Measurements from ENCODE around the gene TOR1AIP1. TPM values are rescaled to one million over a fixed set of nuclear protein-coding genes. Genes with fewer than 3 reads are reported as not detected.

Gene TOR1AIP1
- total RNA-seq, 4 donors from 2014 or later, result 35.7 to 53.7 (median 48.8) TPM

DNA sequence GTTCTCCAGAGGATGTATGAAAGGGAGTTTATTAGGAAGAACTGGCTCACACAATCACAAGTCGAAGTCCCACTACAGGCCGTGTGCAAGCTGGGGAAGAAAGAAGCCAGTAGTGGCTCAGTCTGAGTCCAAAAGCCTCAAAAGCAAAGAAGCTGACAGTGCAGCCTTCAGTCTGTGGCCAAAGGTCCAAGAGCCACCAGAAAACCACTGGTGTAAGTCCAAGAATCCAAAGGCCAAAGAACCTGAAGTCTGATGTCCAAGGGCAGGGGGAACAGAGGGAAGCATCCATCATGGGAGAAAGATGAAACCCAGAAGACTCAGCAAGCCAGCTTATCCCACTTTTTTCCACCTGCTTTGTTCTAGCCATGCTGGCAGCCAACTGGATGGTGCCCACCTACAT is 51.1 kb downstream of the TOR1AIP1 start:
- intact Hi-C loops (cut with DNase I; ENCODE audit: low total_unique reads), result no loop called here
- no peak for DNase-seq (ENCODE audit: low spot score in 2 of 2)
- 87 to 92% methylated on average over 2 of the region's 2 CpGs for WGBS, 2 donors
- TF ChIP-seq, protein P1, sequence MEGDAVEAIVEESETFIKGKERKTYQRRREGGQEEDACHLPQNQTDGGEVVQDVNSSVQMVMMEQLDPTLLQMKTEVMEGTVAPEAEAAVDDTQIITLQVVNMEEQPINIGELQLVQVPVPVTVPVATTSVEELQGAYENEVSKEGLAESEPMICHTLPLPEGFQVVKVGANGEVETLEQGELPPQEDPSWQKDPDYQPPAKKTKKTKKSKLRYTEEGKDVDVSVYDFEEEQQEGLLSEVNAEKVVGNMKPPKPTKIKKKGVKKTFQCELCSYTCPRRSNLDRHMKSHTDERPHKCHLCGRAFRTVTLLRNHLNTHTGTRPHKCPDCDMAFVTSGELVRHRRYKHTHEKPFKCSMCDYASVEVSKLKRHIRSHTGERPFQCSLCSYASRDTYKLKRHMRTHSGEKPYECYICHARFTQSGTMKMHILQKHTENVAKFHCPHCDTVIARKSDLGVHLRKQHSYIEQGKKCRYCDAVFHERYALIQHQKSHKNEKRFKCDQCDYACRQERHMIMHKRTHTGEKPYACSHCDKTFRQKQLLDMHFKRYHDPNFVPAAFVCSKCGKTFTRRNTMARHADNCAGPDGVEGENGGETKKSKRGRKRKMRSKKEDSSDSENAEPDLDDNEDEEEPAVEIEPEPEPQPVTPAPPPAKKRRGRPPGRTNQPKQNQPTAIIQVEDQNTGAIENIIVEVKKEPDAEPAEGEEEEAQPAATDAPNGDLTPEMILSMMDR (IDR thresholded peaks at IDR 0.05), result no peak
- TF ChIP-seq POLR2A (IDR thresholded peaks at IDR 0.05), result no peak
- H3K4me3 ChIP-seq (ENCODE audit: low read depth, poor library complexity, severe bottlenecking), result no peak overlapping the region

DNA sequence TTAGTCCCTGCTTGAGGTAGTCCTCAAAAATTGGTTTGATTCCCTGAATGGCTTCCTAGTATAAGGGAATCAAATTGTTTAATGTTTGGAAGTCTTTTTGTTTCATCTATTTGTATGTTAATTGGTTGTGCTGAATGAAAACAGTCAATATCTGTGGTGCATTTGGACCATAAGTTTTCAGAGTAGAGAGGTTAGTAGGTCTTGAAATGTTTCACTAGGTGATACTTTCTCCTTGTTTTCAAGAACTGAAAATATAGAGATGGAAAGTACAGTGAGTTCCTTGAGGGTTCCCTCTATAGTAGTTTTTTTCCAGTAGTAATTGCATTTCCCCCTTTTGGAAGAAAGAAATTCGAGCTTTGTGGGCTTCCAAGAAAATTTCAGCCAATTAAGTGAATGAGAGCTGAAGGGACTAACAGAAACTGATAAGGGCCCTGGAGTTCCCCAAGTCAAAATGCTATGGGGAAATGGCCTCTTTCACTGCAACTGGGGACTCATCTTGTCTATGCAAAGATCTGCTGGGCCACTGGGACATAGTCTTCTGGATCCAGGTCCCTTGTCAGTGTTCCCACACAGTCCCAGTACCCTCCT is 53.9 kb downstream of the TOR1AIP1 start:
- no peak overlapping the region for H3K4me3 ChIP-seq (ENCODE audit: low read depth, poor library complexity, severe bottlenecking)
- TF ChIP-seq, protein P1 (IDR thresholded peaks at IDR 0.05), result no peak
- no peak for TF ChIP-seq POLR2A (IDR thresholded peaks at IDR 0.05)
- no peak for DNase-seq (ENCODE audit: low spot score in 2 of 2)
- WGBS, 2 donors, result 38 to 56% methylated on average over 1 of the region's 1 CpG
- intact Hi-C loops (cut with DNase I; ENCODE audit: low total_unique reads), result no loop called here

DNA sequence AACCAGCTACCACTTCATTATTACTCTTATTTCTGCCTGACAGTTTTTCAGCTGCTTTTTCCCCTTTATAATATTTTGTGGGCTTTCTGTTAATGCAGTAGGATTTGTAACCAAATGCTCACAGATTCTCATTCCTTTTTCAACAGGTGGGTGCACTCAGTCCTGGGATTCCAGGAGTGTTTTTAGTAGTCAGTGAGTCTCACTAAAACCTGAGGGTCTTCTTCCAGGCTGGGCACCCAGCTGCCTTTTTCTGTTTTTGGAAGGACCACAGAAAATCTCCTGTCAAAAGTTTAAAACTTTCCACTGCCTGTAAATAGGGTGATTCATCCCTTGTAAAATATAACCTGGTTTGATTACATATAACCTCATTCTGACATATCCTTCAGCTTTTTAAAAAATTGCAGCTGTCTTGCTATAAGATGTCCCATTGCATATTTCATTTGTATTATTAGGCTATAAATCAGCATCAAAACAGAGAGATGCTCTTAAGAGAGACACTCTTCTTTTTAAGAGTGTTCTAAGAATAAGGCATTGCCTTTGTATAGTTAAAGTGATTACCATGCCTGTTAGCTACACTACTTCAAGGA is 55.7 kb downstream of the TOR1AIP1 start:
- DNase-seq (ENCODE audit: low spot score in 2 of 2), result no peak
- TF ChIP-seq, protein P1 (IDR thresholded peaks at IDR 0.05), result no peak
- TF ChIP-seq POLR2A (IDR thresholded peaks at IDR 0.05), result no peak
- intact Hi-C loops (cut with DNase I; ENCODE audit: low total_unique reads), result no loop called here
- no peak overlapping the region for H3K4me3 ChIP-seq (ENCODE audit: low read depth, poor library complexity, severe bottlenecking)

DNA sequence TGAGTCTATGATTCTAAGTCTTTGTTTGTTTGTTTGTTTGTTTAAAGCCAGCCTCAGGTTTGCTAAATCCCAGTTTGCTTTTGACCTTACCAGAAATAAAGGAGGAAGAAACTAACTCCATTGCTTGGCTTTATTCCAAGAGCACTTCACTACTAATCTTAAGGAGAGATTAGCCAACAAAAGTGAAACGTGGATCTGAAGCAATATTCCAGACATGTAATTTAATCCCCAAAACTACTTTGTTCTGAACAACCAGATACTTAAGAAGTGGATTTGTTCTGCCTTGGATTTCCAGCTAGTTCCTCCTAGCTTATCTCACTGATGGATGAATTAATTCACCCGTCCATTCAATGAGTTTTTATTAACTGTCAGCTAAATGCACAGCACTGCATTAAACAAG is 56.7 kb downstream of the TOR1AIP1 start:
- no peak for TF ChIP-seq POLR2A (IDR thresholded peaks at IDR 0.05)
- TF ChIP-seq, protein P1 (IDR thresholded peaks at IDR 0.05), result no peak
- 44 to 53% methylated on average over 2 of the region's 2 CpGs for WGBS, 2 donors

DNA sequence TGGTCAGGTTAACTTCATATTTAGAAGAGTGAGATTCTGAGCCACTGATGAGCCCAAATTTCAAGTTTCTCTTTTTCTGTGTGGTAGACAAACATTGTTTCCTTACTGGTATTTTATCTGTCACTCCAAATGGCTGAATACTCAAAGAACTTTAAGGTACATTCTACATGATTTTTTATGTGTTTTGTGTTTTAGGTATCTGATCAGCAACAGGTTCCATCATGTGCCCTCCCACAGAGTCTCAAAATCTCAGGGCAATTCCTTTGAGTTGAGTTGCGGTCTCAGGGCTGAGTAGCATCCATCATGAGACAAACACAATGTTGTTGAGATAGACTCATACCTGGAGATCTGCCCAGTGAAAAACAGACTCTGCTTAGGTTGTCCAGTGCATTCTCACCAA is 57.9 kb downstream of the TOR1AIP1 start:
- WGBS, 2 donors, result 91 to 100% methylated on average over 1 of the region's 1 CpG
- intact Hi-C loops (cut with DNase I; ENCODE audit: low total_unique reads), result no loop called here
- TF ChIP-seq, protein P1 (IDR thresholded peaks at IDR 0.05), result no peak
- no peak for TF ChIP-seq POLR2A (IDR thresholded peaks at IDR 0.05)
- no peak for DNase-seq (ENCODE audit: low spot score in 2 of 2)
- no peak overlapping the region for H3K4me3 ChIP-seq (ENCODE audit: low read depth, poor library complexity, severe bottlenecking)

More for the DNA sequence above, 56.7 kb downstream of the TOR1AIP1 start:
- DNase-seq (ENCODE audit: low spot score in 2 of 2), result no peak
- intact Hi-C loops (cut with DNase I; ENCODE audit: low total_unique reads), result no loop called here
- no peak overlapping the region for H3K4me3 ChIP-seq (ENCODE audit: low read depth, poor library complexity, severe bottlenecking)

DNA sequence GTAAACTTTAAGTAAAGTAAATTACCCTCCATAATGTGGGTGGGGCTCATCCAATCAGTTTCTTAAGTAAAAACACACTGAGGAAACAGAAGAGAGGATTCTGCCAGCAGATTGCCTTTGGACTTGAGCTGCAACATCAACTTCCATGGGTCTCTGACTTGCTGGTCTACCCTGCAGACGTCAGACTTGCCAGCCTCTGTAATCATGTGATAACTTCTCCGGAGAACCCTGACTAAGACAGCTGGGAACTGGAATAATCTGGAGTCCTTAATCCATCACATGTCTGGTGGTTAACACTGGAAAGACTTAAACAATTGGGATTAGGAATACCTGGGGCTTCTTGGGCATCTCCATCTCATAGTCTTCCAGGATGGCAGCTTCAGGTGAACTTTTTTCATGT is 59.4 kb downstream of the TOR1AIP1 start:
- 55 to 72% methylated on average over 2 of the region's 2 CpGs for WGBS, 2 donors
- no peak for TF ChIP-seq POLR2A (IDR thresholded peaks at IDR 0.05)
- TF ChIP-seq, protein P1 (IDR thresholded peaks at IDR 0.05), result no peak
- intact Hi-C loops (cut with DNase I; ENCODE audit: low total_unique reads), result no loop called here
- no peak overlapping the region for H3K4me3 ChIP-seq (ENCODE audit: low read depth, poor library complexity, severe bottlenecking)
- DNase-seq (ENCODE audit: low spot score in 2 of 2), result no peak

All from lower leg skin (tissue), 4 donors.